GM23248 (cell line): ENCODE results near the gene PTPRK.

Experiments used
- EZH2 ChIP-seq: fragments of 200-600 bp; sonication (generic); IDR thresholded peaks from 2 replicates; pipeline ENCODE4 v1.6.1; 2018; ENCODE audit warnings: antibody characterized with exemption, mild to moderate bottlenecking; ENCODE audit not compliant: insufficient read depth, poor library complexity, severe bottlenecking
- EZH2phosphoT487 ChIP-seq: fragments of 200-600 bp; sonication (generic); IDR thresholded peaks from 2 replicates; pipeline ENCODE4 v1.6.1; 2018; ENCODE audit warnings: antibody characterized with exemption, moderate library complexity, mild to moderate bottlenecking, low read depth; ENCODE audit not compliant: insufficient read depth

DNA sequence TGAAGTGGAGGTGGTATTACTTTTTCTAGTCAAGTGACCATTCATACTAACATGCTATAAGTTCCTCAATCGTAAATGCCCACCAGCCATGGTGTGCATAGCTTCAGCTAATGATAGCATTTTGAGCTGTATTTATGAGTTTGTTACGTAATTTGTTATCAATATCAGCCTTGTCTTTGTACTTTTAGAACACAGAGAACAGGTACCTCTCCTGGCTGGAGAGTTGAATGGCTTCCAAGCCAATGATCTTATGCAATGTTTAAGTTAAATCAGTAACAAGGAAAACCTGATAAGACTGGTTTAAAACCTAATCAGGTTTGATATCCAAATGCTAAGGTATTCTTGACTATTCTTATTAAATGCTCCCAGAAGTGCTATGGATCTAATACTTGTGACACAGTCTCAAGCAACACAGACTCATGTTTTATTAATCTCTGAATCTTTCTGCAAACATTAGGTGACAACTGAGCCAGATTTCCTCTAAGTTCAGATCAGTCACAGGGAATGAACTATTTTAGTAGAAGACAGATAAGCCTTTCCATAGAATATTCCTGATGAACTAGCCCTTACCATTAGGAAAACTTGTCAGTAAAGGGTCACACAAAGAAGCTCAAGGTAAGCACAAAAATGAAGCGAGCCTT, 154.8 kb downstream of the PTPRK start:
- TF ChIP-seq EZH2 (no peak), EZH2phosphoT487 (no peak)
